ENCODE results near the gene SET.

The SET gene

GRCh38 chr9:128732576-128732975 lies 43.6 kb downstream of the SET start:
- DNase-seq = no peak

- no peak for DNase-seq
Observed at GRCh38 chr9:128733256-128733655, 44.2 kb downstream of the SET start.

GRCh38 chr9:128735373-128735772 lies 46.4 kb downstream of the SET start:
- DNase-seq = no peak

- DNase-seq = no peak
Observed at GRCh38 chr9:128742401-128742800, 53.4 kb downstream of the SET start.

- DNase-seq = no peak
Observed at GRCh38 chr9:128743421-128743820, 54.4 kb downstream of the SET start.

Measured in activated effector memory CD4-positive, alpha-beta T cell treated with anti-CD3 and anti-CD28 coated beads, Interleukin-2, amount 50 U/mL, for 16 hours (primary cell).